ENCODE data around the gene CYP19A1.
"Not testable (repeated sequence)": the region's sequence is repeated elsewhere in the genome, so short reads cannot be mapped to it uniquely, and the experiment has no call there.

CYP19A1 gene

DNA sequence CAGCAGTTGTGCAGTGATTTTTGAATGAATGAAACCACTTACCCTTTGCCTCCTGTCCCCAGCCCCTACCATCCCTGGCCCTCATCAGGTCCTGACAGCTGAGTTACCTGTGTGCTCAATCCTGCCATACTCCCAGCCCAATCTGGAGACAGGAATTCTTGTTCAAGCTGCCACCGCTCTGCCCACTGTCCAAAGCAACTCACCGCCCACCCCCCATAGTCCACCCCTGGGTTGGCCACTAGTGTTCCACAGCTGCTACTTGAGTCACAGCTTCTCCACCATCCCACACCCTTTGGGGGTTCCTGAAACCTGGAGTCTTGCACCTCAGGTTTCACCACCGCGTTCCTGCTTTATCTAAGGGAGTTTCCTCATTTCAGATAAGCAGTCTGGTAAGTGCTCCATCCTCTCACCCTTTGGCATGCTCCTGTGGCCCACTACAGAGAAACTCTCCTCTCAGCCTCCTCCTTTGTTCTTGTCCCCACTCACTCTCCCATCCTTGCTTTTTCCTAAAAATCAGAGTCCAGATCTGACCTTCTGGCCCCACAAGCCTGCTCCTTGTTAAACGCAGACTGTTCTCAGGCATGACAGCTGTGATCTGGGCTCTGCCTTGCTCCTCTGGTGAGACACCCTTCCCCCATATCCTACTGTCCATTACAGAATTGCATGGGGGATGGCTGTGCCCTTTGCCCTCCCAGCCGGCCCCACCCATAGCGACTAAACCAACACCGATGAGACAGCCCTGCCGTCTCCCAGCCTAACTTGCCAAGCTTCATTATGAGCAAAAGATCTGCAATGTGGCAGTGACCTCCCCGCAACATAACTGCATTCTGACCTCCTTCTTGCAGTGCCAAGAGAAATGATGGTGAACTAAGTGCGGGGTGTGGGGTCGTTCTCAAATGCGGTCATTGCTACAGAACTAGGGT, 50.0 kb downstream of the CYP19A1 start:
- peak; percentile 78 for DNase-seq

DNA sequence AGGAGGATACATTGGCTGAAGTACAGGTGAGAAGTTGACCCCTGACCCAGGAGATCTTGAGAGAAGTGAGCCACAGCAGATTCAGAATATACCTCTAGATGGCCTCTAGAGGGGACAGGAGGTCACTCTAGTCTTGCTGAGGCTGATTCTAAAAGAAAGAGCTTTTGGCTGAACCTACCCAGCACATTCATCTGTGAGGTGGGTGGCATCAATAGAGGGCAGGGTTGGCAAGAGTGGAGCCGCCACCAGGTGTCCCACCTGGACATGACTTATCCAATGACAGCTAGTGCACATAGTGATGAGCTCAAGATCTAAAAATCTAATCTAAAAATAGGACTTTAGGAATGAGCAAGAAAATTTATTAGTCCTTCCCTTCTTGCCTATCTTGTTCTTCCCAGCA, 51.6 kb downstream of the CYP19A1 start:
- DNase-seq: peak; percentile 24

DNA sequence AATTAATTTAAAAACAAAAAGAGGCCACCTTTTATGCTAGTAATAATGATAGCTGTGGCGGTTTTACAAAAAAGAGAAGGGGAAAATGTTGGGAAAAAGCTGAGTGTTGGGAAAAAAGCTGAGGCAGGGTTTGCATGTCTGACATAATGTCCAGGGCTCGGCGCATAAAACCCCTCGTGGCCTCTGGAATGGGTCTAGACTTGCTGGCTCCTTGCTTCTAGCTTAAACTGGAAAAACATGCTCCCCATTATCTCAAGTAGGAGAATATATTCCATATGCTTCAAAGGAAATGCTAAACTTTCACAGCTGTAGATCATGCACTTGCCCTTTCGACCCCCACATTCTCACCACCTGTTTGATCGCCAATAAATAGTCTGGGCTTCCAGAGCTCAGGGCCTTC, 53.0 kb downstream of the CYP19A1 start:
- DNase-seq: peak; percentile 22

DNA sequence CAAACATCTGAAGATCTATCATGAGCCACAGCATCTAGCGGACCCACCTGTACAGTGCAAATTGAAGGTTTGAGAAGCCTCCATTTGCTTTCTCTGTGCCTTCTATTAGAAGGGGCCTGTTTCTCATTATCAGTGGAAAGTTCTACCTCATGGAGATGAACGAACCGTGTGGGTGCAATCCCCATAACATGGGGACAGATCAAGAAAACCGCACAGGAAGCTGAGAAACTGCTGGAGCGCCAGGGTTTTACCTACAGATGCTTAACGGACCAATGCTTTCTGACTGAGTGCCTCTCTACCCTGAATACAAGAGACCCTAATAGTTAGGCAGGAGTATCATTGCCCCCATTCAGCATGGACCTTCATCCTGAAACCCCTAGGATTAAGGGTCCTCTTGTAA, 53.5 kb downstream of the CYP19A1 start:
- peak; percentile 13 for DNase-seq

DNA sequence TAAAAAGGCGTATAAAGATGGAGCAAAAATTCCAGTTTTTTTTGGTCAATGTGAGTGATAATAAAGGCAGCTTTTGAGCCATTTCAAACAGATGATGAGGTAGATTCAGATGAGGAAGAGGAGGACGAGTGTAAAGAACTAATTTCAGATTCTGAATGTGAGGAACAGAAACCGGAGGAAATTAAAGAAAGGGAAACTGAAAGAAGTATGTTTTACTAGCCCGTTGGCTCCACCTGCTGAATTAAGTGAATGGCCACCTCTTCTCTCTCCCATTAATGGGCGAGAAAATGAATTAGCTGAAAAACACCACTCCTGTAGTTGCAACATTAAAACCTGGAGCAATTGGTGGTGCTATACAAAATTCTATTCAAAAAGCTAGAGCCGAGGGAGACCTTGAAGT, 55.4 kb downstream of the CYP19A1 start:
- no peak for DNase-seq

DNA sequence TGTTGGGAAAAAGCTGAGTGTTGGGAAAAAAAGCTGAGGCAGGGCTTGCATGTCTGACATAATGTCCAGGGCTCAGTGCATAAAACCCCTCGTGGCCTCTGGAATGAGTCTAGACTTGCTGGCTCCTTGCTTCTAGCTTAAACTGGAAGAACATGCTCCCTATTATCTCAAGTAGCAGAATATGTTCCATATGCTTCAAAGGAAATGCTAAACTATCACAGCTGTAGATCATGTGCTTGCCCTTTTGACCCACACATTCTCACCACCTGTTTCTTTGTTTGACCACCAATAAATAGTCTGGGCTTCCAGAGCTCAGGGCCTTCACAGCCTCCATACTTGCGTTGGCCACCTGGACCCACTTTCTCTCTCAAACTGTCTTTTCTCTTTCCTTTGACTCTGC, 56.2 kb downstream of the CYP19A1 start:
- peak; percentile 16 for DNase-seq

DNA sequence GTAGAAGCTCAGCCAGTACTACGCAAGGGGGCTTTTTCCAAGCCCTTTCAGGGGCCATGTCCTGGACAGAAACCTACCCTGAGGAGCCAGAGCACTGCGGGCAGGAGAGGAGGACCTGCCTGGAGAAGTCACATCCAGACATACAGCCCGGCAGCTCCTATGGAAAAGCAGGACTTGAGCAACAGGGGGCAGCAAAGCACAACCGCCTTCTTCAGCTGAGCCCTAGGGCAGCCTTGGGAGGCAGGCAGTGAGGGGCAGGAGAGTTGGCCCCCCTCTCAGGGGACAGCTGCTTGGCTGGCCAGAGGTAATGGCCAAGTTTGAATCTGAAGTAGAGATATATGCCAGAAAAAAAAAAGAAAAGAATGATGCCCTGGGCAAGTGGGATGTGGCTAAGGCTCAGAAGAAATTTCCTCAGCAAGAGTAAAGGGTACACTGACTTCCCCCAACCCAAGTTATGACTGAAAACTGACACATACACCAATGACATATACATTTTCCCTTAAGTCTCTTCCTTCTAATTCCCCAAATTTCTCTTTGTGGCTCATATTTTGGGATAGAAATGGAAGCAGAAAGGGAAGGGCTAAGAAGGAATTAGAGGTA, 56.9 kb downstream of the CYP19A1 start:
- peak; percentile 80 for DNase-seq

DNA sequence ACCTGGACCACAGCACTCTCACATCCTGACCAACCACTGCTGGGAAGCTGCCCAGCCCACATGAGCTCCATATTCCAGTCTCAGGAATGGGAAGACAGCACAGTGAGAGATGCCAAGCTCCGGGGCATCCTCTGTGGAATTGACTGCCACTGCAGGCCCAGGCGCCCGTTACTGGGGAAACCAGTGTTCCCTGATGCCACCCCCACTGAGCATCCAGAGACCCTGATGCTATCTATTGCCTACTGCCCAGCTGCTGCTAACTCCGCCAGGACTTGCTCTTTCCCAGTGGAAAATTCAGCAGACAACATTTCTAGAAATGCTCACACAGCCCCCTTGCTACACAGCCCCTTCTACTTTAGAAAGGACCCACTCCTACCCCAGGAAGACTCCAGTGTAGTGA, 57.6 kb downstream of the CYP19A1 start:
- no peak for DNase-seq

DNA sequence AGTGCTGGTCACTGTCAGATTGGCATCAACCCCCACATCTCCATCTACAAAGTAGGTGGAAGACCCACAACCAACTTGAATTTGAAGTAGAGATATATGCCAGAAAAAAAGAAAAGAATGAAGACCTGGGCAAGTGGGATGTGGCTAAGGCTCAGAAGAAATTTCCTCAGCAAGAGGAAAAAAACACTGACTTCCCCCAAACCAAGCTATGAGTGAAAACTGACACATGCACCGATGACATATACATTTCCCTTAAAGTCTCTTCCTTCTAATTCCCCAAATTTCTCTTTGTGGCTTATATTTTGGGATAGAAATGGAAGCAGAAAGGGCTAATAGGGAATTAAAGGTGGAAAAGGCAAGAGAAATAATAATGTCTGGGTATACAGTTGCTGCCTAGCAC, 59.0 kb downstream of the CYP19A1 start:
- no peak for DNase-seq

DNA sequence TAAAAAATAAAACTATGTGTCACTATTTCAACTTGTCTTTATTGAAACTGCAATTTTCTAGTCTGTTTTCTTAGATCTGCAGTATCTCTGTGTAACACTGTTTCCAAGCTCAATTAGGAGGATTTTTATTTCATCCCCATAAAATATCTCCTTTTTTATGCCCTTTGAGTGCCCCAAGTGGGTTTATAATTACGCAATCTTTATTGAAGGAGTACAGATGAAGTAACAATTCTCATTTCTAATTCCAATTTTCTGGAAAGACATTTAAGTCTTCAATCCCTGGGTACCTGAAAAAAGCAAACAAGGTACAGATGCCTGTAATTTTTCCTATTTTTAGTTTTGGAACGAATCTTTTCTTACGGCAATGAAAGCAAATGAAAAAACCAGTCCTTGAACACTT, 61.3 kb downstream of the CYP19A1 start:
- no peak for DNase-seq

DNA sequence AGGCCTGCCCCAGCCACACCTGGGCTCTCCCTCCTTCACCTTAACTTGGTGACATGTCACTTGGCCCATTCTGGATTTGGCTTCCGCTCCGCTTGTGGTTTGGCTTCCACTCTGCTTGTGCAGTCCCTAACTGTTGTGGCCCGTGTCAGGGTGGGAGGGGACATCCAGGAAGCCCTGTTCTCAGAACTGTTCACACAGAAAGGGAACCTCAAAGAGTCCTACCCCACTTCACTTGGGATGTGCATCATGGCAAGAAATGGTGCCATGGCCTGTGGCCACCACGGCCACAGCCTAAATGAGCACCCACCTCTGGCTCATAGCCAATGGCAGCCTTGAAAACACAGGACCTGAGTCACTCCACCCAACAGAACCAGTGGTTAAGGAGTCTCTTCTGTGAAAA, 63.4 kb downstream of the CYP19A1 start:
- DNase-seq: no peak

DNA sequence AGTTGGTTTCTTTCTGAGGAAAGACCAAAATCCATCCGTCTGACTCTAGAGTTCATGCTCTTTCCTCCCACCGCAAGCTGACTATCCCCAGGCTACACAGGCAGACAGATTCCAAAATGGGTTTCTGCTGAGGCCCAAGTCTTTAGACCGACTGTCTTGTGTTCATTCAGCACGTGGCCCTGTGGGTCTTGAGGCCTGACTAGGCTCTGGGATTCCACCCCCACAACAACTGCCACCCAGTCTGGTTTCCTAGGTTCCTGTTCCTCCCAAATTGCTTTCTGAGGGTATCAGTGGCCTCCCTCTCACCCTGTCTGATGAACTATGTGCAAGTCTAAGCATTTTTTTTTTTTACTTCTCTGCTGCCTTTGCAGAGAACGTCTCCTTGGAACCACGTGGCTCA, 67.7 kb downstream of the CYP19A1 start:
- DNase-seq: no peak

DNA sequence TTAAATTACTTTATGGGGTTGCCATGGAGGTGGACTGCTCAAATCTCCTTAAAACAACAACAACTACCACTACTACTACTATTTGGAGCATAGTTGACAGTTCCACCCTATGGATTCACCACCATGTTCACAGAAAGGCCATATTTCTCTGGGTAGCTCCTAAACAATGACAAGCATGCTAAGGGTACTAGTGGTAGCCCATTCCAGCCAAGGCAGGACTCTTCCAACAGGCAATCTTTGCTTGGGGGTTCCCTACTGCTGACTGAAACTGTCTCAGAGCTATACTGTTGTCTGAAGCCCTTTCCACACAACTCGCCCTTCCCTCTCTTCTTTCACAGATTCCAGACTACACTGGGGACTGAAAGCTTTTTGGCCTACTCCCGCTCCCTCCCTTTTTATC, 68.9 kb downstream of the CYP19A1 start:
- no peak for DNase-seq

DNA sequence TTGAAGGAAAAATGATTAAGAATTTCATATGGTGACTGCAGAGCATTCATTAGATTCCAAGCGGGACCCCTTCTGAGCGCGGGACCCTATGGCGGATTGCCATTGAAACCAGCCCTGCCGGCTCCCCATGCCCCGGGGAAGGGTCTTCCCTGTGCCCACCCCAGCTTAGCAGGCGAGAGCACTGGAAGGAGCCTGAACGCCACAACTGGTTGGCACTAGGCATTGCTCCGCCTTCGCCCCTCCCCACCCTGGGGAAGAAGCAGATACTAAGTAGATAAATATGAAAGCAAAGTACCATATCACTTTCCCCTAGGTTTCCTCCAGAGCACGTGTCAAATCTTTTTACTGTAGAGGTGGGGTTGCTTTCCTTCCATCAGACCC, 70.7 kb downstream of the CYP19A1 start:
- no peak for DNase-seq

DNA sequence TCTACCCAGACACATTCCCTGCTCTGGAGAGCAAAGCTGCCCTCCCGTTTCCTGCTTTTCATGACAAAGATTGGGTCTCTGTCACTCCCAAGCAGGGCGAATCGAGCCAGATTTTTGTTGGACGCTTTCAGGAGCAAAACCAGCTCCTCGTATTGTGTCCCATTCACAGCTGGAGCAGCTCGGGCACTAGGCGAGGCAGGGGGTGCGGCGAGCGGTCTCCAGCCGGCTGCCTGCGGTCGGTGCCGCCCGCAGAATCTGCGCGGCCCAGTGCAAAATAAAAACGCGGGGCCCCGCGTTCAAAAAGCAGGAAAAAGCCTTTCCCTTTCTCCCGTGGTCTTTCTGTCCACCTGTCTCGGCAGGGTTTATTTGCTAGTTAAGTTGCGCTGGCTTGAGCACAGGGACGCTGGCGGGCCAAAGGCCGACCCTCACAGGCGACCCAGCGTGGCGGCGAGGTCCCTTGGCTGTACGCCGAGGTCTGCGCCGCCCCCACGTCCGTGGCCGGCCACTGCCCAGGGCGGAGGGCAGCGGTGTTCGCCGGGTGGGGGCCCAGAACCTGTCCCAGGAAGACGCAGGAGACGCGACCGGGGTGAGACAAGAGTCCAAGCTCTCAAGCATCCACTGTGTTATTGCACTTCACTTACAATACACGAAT, 71.2 kb downstream of the CYP19A1 start:
- DNase-seq: no peak

DNA sequence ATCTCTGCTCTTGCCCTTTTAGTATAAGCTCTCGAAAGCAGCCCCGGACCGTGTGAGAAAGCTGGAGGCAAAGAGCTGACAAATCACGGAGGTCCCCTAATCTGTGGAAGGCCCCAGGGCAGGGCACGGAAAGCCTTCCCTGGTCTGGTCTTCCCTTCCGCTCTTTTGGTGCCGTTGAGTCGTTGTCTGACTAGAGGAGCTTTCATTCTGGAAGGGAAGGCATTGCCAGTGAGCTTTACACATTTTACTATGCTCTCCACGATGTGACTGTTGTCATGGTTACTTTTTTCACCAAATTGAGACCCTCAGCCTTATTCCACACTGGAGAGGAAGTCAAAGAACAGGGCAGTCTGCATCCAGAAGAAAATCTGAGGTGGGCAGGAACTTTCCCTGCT, 71.7 kb downstream of the CYP19A1 start:
- no peak for DNase-seq

DNA sequence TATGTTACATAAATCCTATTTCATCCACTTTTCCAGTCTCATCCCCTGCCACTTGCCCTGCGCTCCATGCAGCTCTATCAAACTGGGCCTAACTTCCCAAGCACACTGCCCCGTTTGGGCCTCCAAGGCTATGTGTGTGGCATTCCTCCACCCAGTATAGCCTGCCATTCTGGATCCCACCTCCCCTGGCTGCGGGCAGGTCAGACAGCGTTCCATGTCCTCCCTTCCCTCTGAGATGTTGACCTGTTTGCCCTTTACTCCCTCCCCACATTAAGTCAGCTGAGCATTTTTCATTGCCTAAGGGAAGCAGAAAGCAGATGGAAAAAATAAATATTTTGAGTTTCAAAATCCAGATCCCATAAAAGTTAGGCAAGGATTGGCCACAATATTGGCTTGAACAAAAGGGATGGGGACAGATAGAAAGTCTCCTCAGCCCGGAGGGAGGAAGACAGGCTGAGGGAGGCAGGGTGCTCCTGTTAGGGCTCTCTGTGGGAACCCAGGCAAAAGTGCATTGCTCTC, 73.3 kb downstream of the CYP19A1 start:
- no peak for DNase-seq

DNA sequence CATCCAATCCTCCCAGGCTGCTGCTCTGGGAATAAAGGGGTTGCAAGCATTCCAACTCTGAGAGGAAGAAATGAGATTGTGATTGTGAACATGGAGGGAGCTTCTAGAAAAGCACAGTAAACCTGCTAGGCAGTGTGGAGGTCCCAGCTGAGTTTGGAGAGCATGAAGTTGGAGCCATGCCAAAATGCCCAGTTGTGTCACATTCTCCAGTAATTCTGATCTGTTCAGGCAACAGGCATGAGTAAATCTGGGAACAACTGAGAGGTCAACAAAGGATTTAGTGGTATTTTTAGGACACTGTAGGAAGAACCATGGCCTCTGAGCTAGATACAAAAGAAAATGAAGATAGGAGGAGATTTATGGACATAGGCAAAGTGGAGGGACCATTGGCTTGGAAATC, 74.7 kb downstream of the CYP19A1 start:
- DNase-seq: no peak

DNA sequence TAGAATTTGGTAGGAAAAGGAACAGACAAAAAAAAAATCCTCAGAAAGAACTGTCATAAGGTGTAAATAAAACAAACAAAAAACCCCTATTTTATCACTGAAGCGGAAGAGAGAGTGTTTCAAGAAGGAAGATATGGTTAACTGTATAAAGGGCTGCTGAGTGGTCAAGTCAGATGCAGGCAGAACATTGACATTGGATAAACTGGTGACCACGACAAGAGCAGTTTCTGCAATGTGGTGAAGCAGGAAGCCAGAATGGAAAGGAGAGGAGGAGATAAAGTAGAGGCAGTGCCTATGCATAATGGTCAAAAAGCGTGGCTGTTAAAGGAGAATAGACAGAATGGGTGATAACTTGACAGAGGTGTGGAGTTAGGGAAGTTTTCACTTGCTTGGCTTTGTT, 75.3 kb downstream of the CYP19A1 start:
- no peak for DNase-seq

DNA sequence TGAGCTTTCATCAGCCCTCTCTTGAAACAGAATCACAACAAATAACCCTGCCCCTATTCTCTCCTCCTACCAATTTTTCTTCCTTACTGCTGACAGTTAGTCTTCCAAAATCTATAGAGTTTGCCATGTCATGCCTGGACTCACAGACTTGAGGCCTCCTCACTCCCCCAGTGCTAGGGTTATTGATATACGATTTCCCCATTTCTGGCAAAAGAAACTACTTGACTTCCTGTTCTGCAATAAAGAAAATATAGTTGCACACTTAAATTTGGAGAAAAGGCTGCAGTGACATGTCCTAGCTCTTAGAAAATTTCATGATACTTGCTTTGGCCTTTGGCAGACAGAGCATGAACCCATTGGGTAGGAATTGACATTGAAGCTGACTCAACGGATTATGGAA, 75.9 kb downstream of the CYP19A1 start:
- DNase-seq: no peak

DNA sequence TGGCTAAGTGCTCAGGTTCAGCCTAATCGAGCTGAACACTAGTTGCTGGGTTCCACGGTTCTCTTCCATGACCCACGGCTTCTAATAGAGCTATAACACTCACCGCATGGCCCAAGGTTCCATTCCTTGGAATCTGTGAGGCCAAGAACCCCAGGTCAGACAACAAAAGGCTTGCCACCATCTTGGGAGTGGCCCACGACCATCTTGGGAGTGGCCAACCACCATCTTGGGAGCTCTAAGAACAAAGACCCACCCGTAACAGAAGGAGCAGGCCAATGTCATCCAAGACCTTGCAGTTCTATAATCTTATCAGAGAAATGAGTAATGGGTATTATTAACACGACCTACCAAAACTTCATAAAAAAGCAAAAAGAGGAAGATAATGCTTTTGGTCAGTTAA, 77.3 kb downstream of the CYP19A1 start:
- DNase-seq: not testable (repeated sequence)

DNA sequence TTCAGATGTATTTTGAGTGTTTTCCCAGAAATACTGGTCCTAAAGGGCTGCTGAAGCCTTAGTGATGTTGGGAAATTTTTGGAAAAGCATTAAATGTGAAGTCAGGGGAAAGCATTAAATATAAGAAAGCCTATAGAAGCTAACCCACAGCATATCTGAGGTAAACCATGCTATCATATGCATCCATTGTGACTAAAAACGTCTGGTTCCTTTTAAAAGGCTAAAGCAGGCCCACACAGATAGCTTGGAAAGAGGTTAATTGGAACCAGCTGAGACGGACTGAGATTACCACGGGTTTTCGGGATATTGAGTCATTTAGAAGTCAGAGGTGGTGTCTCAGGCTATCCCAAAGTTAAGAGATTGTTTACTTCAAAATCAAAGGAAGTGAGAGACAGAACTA, 78.2 kb downstream of the CYP19A1 start:
- no peak for DNase-seq

DNA sequence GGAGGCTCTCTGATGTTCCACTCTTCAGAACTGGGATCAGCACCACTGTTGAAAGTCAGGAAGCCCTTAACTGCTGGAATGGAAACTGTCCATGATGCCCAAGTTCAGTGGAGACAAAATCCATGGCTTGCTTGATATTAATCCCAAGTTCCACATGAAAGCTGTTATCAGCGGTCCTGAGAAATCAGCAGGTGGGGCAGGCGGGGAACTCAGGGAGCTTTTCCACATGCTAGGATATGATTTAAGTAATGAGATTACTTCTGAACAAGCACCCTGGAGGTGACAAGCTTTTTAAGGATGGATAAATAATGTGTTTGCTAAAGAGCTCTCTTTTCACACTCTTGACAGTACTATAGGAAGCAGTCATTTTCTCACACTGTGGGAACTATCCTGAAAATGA, 82.9 kb downstream of the CYP19A1 start:
- DNase-seq: no peak

DNA sequence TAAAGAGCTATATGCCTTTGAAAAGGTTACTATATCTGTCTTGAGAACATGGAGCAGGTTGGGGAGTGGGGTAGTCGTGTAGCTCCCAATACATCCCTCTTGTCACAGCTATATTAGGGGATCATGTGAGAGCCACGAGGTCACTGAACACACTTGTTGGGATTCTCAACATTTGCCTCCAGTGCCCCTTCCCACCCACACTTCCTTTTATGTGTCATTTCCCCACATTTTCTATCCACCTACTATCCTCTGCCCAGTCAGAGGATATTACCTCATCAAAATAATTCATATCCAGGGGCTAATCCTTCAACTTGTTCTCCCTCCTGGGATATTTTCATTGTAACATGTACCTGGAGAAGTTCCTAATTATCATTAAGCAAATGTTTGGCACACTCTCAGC, 85.0 kb downstream of the CYP19A1 start:
- no peak for DNase-seq

Data from islet precursor cell (in vitro differentiated cells).